NCI-H510A treated with DMSO at 0.1 percent for 48 hours (cell line): ENCODE data around the gene NAA80.

Experiments
- DNase-seq: peaks from one replicate; lab custom pipeline; 2025; lab: John Stamatoyannopoulos, UW

NAA80 gene

DNA sequence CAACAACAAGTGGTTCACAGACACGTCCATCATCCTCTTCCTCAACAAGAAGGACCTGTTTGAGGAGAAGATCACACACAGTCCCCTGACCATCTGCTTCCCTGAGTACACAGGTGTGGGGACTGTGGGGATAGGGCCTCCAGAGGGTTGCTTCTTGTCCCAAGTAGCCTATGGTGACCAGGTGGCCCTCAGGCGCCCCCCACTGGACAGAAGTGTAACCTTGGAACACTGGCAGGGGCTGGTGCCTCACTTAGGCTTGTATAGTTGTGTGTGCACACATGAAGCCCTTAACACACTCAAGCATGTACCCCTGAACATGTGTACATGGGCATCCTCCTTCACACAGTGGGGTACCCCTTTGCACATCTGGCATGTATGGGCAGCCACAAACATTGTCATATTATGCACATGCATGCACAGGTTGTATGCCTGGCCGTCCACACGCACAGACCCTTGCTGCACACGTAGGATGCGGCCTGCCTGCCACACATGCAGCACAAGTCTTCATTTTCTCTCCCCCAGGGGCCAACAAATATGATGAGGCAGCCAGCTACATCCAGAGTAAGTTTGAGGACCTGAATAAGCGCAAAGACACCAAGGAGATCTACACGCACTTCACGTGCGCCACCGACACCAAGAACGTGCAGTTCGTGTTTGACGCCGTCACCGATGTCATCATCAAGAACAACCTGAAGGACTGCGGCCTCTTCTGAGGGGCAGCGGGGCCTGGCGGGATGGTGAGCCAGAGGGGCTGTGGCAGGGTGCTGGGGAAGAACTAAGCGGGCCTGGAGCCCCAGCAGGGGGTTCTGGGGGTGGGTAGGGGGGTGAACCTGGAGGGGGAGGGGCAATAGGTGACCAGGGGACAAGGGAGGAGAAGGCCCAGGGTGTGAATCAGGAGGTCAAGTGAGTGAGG is 42.0 kb downstream of the NAA80 start:
- DNase-seq, result no peak

GRCh38 chr3:50255251-50255615 is 44.0 kb downstream of the NAA80 start:
- DNase-seq, result no peak

DNA sequence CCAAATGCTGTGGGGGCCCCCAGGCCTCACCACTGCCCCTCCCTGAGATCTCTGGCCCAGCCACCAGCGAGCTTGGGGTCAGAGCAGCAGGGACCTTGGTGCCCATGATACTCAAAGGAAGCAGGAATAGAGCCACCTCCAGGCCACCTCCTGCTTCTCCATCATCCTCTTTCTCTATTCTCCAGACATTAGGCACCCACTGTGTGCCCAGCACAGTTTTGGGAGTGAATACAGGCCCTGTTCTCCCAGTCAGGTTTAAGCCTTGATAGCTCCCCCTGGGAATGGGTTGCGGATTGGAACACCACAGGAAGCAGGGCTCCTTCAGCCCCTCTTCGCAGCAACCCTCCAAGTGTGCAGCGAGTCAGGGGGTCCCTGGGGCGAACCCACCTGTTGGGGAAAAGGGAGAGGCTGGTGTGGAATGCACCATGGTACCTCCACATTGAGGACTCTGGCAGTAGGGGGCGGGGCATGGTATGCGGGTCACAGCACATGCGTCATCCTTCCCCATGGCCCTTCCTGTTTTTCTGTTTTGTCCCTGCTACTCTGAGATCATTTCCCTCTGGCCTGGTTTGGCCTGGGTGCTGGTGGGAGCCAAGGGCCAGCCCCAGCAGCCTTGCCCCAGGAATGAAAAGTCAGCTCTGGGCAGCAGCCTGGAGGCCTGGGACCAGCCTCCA is 44.5 kb downstream of the NAA80 start:
- no peak for DNase-seq

DNA sequence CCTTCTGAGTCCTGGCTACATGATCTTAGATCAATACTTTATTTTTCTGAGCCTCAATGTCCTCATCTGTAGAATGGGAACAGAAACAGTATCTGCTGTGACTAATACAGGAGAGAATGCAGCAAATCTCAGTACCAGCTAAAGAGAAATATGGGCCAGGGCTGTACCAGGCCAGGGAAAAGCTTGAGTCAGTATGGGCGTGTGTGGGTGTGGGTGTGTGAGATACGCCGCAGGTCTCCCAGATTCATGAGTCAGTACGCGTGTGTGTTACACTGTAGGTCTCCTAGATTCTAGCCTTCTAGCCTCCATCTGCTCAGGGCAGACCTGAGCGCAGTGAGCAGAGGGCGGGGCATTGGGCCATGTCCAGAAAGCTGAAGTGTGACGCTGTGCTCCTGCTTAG is 48.0 kb downstream of the NAA80 start:
- DNase-seq, result no peak

GRCh38 chr3:50250514-50250913 is 48.7 kb downstream of the NAA80 start:
- no peak for DNase-seq

- no peak for DNase-seq
These were observed 49.7 kb downstream of the NAA80 start for GRCh38 chr3:50249457-50249856.

DNA sequence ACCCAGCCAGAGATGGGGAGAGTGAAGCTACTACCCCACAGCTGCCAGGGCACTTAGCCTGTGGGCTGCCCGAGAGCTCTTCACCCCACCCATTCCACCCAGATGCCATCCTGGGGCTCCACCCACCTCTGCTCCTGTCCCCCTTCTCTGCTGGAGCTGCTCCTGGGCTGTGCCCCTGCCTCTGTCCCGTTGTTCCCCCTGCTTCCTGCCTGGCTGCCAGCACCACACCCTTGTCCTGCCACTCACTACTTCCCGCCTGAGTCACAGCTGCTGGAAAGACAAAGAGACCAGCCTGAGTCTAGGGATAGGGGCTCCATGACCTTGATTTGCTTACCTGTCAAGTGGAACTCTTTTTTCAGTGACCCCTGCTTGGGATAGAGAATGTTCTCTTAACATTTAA is 50.8 kb downstream of the NAA80 start:
- no peak for DNase-seq

- no peak for DNase-seq
These were observed 52.7 kb downstream of the NAA80 start for GRCh38 chr3:50246517-50246954.
